Esophagus squamous epithelium (tissue), 5 donors: ENCODE measurements around the gene PIGU. TPM values are rescaled to one million over a fixed set of nuclear protein-coding genes. Genes with fewer than 3 reads are reported as not detected.
A peak's percentile ranks its signal among the peaks of the same experiment; 100 is the strongest.

Experiments
- DNase-seq: peaks from one replicate; lab custom pipeline; 2025; lab: John Stamatoyannopoulos, UW
- H3K27ac ChIP-seq, 4 donors: fragments of 200-600 bp; sonication (generic); one replicate each; pipeline ENCODE4 v1.5.1; 2016 to 2019; ENCODE audit warnings: mild to moderate bottlenecking in 1 of 4
- H3K27me3 ChIP-seq, 4 donors: fragments of 200-600 bp; sonication (generic); 1 replicate in 3 of 4; 2 replicates in 1 of 4; pipeline versions ENCODE4 v1.5.1 to v1.6.0; 2017 to 2021; ENCODE audit warnings: antibody characterized with exemption in 1 of 4
- H3K36me3 ChIP-seq, 3 donors: fragments of 200-600 bp; sonication (generic); one replicate each; pipeline ENCODE4 v1.5.1; 2016 to 2019
- H3K4me1 ChIP-seq, 3 donors: fragments of 200-600 bp; sonication (generic); one replicate each; pipeline ENCODE4 v1.5.1; 2017 to 2019
- H3K4me3 ChIP-seq, 4 donors: fragments of 200-600 bp; sonication (generic); 1 replicate in 3 of 4; 2 replicates in 1 of 4; pipeline ENCODE4 v1.5.1; 2016 to 2019; ENCODE audit warnings: mild to moderate bottlenecking in 2 of 4, moderate library complexity in 1 of 4
- H3K9me3 ChIP-seq, 3 donors: fragments of 200-600 bp; sonication (generic); one replicate each; pipeline ENCODE4 v1.5.1; 2016 to 2019
- CTCF ChIP-seq, 6 experiments: fragments of 450-650 bp in 4 of 6; fragments of 200-600 bp in 2 of 6; sonication (generic) in 2 of 6; IDR thresholded peaks; one replicate each; pipeline ENCODE4 v1.5.1; 2016 to 2019; ENCODE audit warnings: antibody characterized with exemption in 6 of 6, mild to moderate bottlenecking in 4 of 6, moderate library complexity in 4 of 6
- POLR2A ChIP-seq, 4 donors: fragments of 450-650 bp; IDR thresholded peaks; one replicate each; pipeline ENCODE4 v1.6.1; 2017; ENCODE audit warnings: antibody characterized with exemption in 4 of 4, mild to moderate bottlenecking in 4 of 4, moderate library complexity in 3 of 4
- WGBS, 2 donors: methylation state at CpG; one replicate each; pipeline ENCODE4 v1.1.5; 2018; 5-methylcytosine and 5-hydroxymethylcytosine counted together
- intact Hi-C: fragments of 100-400 bp; cut with DNase I; formaldehyde crosslinking; loops from one replicate; pipeline ENCODE4 v1.15.0; 2022
- total RNA-seq, 4 donors: library from RNA; depleted of rRNA; stranded (reverse); fragments of >200 nt; gene quantifications; one replicate each; pipeline ENCODE4 v1.1.0, GENCODE V29; 2016
- donor health status: DM: yes; HTN: yes; CAD: no.

Gene PIGU
- total RNA-seq, 4 donors from 2014 or later = 14.8 to 27.1 (median 17.6) TPM

GRCh38 chr20:34629342-34629741 lies 47.5 kb downstream of the PIGU start:
- intact Hi-C loops = no loop called here
- Histone ChIP-seq H3K27ac (peak overlapping the region in 2 of 4 donors; percentile 18 to 39), H3K9me3 (no peaks in the 10 kb centered on the region), H3K27me3 (no peaks in the 10 kb centered on the region), H3K4me3 (no peak overlapping the region), H3K36me3 (peaks cover 0 to 40% (median 0%) of the 10 kb centered on the region in 3 donors), H3K4me1 (peaks cover 0 to 22% (median 0%) of the 10 kb centered on the region in 3 donors)
- WGBS, 2 donors = 33 to 67% methylated on average over 1 of the region's 1 CpG
- DNase-seq = no peak
- TF ChIP-seq CTCF (IDR thresholded peaks at IDR 0.05) (no peak), POLR2A (IDR thresholded peaks at IDR 0.05) (no peak)

- H3K4me3 ChIP-seq = no peak overlapping the region
- H3K36me3 ChIP-seq = peaks cover 0 to 26% (median 0%) of the 10 kb centered on the region in 3 donors
- peaks cover 0 to 35% (median 3%) of the 10 kb centered on the region in 3 donors for H3K4me1 ChIP-seq
- H3K9me3 ChIP-seq = no peaks in the 10 kb centered on the region
- DNase-seq = no peak
- TF ChIP-seq POLR2A (IDR thresholded peaks at IDR 0.05) = no peak
- TF ChIP-seq CTCF (IDR thresholded peaks at IDR 0.05) = no peak
- H3K27ac ChIP-seq = peak overlapping the region in 1 of 4 donors; percentile 47
- intact Hi-C loops = no loop called here
- 59 to 66% methylated on average over 2 of the region's 2 CpGs for WGBS, 2 donors
- H3K27me3 ChIP-seq = no peaks in the 10 kb centered on the region
These were observed 48.9 kb downstream of the PIGU start for GRCh38 chr20:34628026-34628425.

- Histone ChIP-seq H3K27me3 (no peaks in the 10 kb centered on the region), H3K4me1 (peaks cover 0 to 39% (median 3%) of the 10 kb centered on the region in 3 donors), H3K9me3 (no peaks in the 10 kb centered on the region), H3K36me3 (peaks cover 0 to 21% (median 0%) of the 10 kb centered on the region in 3 donors), H3K27ac (peak overlapping the region in 1 of 4 donors; percentile 47), H3K4me3 (no peak overlapping the region)
- DNase-seq = no peak
- TF ChIP-seq CTCF (IDR thresholded peaks at IDR 0.05) = no peak
- TF ChIP-seq POLR2A (IDR thresholded peaks at IDR 0.05) = no peak
- WGBS, 2 donors = 68 to 74% methylated on average over 5 of the region's 5 CpGs
- intact Hi-C loops = no loop called here
These were observed 49.4 kb downstream of the PIGU start for GRCh38 chr20:34627458-34627857.

GRCh38 chr20:34626992-34627391 lies 49.9 kb downstream of the PIGU start:
- H3K9me3 ChIP-seq = no peaks in the 10 kb centered on the region
- WGBS, 2 donors = 79 to 82% methylated on average over 2 of the region's 2 CpGs
- intact Hi-C loops = no loop called here
- no peak overlapping the region for H3K4me3 ChIP-seq
- no peaks in the 10 kb centered on the region for H3K27me3 ChIP-seq
- H3K36me3 ChIP-seq = peaks cover 0 to 18% (median 0%) of the 10 kb centered on the region in 3 donors
- DNase-seq = no peak
- peaks cover 0 to 43% (median 3%) of the 10 kb centered on the region in 3 donors for H3K4me1 ChIP-seq
- no peak for TF ChIP-seq CTCF (IDR thresholded peaks at IDR 0.05)
- TF ChIP-seq POLR2A (IDR thresholded peaks at IDR 0.05) = no peak
- H3K27ac ChIP-seq = no peak overlapping the region

- Histone ChIP-seq H3K4me3 (no peak overlapping the region), H3K36me3 (peaks cover 0 to 24% (median 0%) of the 10 kb centered on the region in 3 donors), H3K4me1 (peaks cover 0 to 50% (median 7%) of the 10 kb centered on the region in 3 donors), H3K27ac (peak overlapping the region; percentile 40 to 80 (median 70)), H3K9me3 (no peaks in the 10 kb centered on the region), H3K27me3 (no peaks in the 10 kb centered on the region)
- intact Hi-C loops = no loop called here
- TF ChIP-seq CTCF (IDR thresholded peaks at IDR 0.05) = no peak
- TF ChIP-seq POLR2A (IDR thresholded peaks at IDR 0.05) = no peak
- 53 to 63% methylated on average over 2 to 3 of the region's 3 CpGs for WGBS, 2 donors
- DNase-seq = no peak
These were observed 52.3 kb downstream of the PIGU start for GRCh38 chr20:34624629-34625028.
